ENCODE measurements around the gene TOMM20.

The TOMM20 gene

DNA sequence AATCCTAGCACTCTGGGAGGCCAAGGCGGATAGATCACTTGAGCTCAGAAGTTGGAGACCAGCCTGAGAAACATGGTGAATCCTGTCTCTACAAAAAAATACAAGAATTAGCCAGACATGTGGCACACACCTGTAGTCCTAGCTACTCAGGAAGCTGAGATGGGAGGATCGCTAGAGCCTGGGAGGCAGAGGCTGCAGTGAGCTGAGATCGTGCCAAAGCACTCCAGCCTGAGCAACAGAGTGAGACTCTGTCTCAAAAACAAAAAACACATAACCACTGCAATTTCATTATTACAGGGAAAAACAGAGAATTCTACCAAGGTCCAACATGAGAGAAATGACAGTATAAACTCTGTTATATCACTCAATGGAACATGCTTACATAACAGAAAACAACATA is 4.4 kb upstream of the TOMM20 start:
- no peak for DNase-seq

DNA sequence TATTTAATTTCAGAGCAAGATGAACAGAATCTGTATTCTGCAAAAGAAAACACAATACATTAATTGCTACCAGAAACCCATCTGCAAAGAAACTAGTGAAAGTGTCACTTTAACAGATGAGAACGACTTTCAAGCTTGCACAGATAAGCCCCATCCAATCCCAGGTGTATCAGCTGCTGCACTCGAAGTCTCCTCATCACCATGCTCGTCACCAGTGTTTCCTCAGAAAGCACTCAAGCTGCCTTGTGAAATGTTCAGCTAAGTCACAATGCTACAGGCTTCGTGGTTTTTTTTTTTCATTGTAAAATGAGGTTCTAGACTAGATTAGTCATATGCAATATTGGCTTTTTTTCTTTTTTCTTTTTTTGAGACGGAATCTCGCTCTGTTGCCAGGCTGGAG is 3.3 kb upstream of the TOMM20 start:
- no peak for DNase-seq

DNA sequence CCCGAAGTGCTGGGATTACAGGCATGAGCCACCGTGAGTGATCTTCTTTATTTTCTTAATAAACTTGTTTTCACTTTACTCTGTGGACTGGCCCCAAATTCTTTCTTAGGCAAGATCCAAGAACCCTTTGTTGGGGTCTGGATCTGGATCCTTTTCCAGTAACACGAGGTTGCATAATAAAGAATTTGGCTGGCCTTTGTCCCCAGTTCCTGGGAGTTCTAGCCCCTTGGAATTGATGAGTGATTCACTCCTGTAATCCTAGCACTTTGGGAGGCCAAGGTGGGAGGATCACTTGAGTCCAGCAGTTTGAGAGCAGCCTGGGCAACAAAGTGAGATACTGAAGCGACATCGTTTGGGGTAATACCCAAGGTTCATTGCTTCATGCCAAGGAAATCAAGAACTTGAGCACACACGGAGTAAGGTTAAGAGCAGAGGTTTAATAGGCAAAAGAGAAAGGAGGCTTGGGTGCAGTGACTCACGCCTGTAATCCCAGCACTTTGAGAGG is 2.2 kb upstream of the TOMM20 start:
- no peak for DNase-seq

DNA sequence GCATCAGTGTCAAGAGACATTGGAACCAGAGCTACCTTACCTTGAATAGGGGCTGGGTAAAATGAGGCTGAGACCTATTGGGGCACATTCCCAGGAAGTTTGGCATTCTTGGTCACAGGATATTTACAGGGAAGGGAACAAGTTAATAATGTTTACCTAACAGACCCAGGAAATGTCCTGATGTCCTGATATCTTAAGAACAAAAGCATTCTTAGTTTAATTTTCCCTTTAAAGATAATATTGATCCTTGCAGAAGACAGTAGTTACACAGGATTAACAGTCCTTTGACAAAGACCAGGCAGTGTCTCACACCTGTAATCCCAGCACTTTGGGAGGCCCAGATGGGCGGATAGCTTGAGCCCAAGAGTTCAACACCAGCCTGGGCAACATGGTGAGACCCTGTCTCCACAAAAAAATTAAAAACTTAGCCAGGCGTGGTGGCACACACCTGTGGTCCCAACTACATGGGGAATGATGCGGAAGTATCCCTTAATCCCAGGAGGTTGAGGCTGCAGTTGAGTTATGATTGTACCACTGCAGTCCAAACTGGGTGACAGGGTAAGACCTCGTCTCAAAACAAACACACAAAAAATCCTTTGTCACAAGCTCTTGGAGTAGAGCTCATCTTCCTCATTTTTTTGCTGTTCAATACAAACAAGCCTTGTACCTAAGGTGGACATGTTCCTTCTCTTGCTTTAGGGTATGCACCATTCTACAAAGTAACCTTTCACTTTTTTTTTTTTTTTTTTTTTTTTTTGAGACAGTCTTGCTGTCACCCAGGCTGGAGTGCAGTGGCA is 1.3 kb upstream of the TOMM20 start:
- DNase-seq, result no peak

DNA sequence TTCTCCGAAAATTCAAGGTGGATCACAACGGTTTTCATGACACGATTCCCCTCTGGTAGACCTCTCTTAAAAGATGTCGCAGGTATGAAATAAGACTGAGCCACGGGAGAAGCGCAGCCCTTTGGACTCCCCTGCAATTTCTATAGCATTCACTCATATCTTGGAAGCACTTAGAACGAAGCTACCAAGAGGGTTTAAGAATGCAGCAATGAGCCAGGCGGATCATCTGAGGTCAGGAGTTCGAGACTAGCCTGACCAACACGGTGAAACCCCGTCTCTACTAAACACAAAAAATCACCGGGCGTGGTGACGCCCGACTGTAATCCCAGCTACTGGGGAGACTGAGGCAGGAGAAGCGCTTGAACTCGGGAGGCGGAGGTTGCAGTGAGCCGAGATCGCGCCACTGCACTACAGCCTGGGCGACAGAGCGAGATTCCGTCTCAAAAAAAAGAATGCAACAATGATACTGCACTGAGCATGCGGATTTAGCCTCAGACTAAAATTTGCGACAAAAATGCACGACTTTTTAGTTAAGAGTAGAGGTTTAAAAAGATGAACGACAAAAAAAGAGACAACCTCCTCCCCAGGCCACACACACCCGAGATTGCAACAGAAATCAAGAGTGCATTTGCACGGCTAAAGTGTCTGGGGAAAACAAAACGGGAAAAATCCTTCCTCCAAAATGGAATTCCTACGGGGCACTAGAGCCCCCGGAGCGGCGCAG is 743 bp downstream of the TOMM20 start:
- peak; percentile 48 for DNase-seq

DNA sequence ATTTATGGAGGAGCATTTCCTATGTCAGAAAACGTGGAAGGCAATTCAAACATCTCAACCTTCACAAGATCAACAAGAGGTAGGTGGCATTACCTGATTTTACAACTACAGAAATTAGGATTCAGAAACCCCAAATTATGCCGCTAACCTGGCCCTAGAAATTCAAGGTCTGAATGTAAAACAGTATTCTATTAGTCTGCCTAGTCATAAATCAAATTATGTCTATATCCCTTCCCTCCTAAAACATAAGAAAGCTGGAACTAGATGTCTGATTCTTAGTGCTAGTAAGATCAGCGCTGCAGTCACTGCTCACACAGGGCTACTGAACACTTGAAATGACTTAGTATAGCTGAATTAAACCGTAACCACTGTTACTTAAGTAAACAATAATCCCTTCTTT is 1.4 kb downstream of the TOMM20 start:
- no peak for DNase-seq

DNA sequence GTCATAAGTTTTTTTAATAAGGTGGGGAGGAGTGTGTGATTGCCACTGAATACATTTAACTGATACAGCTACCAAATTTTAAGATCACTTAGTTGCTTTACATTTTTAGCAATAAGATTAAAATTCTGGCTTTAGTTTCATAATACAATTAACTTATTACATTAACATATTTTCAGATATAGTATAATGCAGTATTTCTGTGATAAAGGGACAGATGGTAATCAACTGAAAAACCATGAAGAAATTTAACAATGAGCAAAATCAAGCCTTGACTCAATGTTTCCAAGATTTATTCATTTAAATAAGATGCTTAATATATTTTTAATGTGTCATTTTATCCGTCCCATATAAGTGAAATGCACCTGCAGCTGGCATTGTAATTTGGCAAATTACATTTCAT is 4.0 kb downstream of the TOMM20 start:
- DNase-seq, result no peak

DNA sequence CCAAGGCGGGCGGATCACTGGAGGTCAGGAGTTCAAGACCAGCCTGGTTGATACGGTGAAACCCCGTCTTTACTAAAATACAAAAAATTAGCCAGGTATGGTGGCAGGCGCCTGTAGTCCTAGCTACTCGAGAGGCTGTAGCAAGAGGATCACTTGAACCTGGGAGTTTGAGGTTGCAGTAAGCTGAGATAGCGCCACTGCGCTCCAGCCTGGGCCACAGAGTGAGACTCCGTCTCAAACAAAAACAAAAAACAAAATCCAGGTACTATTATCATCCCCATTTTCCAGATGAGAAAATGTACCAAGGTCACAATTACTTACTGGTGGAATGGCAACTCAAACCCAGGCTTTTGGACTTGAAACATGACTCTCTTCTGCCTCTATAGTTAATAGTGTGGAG is 4.5 kb downstream of the TOMM20 start:
- no peak for DNase-seq

DNA sequence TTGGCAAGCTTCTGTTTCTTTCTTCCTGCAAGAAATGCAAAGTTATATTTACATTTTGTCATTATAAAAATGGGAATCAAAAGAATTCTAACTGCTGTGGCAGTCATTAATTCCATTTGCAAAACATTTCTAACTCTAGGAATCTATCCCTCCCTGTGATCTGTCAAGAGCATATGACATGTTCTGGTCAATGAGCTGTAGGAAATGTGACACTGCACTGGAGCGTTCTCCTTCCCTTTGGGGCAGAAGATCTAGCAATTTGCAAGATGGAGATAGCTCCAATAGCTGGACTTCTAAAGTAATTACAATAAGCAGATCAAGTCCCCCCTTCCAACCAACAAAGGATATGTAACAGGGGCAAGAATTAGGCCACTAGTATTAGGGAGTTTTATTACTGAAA is 6.3 kb downstream of the TOMM20 start:
- DNase-seq, result no peak

DNA sequence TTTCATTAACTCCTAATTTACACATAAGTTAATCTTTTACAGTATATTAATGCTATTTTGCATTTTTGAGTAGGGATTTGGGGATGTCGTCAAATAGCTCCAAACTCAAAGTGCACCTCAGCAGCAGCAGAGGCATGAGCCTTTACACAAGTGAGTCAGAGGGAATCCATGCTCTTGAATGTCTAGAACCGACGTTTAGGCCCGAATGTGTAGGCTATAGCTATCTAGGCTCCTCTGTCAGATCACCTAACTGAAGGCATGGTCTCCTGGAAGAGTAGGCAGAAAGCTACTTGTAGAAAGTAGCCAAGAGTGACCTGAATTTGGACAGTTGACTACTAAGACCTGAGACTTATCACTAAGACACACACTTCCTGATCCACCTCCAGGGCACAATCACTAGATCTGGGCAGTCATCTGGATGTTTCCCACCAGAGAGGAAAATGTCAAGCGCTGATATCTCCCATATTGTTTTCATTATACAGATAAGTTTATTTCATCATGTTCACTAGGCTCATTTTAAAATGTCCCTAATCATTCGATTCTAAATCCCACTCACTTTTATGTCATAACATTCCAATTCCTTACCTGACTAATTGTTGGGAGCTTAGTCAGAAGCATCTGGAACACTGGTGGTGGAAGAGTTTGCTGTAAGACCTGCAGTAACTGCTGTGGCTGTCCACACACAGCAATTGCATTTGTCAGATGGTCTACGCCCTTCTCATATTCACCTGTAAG is 15.3 kb downstream of the TOMM20 start:
- no peak for DNase-seq

DNA sequence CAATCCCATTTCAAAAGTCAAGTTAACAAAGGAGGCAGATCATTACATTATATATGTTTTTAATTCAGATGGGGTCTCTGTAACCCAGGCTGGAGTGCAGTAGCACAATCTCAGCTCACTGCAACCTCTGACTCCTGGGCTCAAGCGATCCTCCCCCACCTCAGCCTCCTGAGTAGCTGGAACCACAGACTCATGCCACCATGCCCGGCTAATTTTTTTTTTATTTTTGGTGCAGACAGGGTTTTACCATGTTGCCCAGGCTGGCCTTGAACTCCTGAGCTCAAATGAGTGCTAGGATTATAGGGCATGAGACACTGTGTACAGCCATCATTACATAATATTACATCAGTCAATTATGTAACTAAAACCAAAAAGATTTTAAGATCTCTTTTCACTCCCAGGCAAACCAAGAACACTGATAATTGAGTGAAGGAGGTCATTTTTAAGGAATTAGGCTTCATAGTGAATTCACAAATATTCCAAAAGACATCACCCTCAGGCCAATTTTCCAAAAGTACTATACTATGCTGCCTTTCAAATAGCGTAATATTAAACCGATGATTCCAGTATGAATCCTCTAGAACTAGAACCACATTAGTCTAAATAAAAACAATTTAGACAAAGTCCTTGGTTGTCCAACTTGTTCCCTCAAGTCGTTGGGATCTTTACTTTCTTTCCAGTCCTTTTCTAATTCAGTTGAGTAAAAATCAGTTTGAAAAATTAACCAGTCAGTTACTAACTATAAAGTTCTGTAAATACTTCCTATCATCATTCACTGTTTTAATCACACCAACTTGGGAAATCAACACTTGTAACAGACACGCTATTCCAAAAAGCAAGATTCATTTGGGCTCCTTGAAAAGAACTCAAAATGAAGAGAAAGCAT is 16.1 kb downstream of the TOMM20 start:
- no peak for DNase-seq

DNA sequence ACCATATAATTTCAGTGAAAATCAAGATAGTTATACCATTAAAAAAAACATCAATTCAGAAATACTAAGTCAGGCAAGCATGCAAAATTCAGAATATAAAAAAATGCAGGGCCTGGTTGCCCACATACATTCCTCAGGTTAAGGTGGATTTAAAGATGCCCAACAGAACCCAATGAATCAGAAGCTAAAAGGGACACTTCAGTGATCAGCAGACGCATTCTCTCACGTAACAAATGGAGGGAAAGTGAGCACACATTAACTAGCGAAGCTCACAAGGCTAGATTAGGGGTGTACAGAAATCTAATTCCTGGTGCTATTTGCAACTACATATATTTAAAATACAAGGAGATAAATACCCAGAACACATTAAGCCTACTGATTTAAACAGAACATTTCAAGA is 17.5 kb downstream of the TOMM20 start:
- no peak for DNase-seq

DNA sequence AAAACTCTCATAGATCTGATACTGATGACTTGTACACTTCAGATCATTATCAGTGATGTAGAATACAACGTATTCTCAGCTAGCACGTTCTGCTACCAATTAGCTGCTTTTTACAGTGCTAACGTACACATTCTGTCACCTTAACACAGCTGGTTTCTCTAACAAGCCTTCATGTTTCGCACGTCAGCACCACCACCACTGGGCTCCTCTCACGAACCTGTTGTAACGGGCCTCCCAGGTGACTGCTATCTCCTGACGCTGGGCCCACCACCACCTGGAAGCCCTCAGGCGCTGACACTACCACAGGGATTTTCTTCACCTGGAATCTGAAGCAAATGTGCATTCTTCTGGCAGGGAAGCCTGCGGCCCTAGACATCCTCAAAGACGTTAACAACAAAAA is 19.8 kb downstream of the TOMM20 start:
- no peak for DNase-seq

DNA sequence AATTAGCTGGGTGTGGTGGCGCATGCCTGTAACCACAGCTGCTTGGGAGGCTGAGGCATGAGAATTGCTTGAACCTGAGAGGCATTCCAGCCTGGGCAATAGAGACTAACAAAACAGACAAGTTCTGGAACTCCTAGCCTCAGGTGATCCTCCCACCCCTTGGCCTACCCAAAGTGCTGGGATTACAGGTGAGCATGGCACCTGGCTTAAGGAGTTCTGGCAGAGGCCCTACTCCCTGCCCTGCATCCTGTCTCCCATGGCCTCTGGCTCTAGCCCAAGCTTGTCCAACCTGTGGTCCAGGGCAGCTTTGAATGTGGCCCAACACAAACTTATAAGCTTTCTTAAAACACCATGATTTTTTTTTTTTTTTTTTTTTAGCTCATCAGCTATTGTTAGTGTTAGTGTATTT is 20.4 kb downstream of the TOMM20 start:
- DNase-seq, result no peak

DNA sequence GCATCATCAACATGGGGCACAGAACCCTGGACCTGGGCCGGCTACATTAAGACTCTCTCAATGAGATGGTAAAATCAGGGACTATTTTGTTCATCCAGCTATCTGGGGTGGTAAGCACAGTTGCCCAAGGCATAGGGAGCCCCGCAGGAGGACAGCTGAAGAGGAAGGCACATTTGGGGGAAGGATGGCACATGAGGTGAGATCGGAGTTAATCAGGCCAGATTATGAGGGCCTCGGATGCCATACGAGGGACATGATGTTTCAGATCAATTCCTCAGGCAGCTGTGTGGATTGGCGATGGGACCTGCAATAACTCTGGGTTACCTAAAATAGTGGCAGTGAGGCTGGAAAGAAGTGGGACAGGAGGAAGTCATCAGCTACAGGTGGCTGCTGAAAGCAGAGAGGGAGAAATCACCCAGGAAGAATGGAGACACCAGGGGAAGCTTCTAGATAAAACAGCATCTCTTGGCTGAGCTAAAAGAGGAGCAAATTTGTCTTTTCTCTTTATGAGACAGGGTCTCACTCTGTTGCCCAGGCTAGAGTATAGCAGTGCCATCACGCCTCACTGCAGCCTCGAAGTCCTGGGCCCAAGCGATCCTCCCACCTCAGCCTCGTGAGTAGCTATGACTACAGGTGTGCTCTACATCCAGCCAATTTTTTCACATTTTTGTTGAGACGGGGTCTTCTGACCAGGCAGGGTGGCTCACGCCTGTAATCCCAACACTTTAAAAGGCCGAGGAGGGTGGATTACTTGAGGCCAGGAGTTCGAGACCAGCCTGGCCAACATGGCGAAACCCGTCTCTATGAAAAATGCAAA is 21.1 kb downstream of the TOMM20 start:
- no peak for DNase-seq

DNA sequence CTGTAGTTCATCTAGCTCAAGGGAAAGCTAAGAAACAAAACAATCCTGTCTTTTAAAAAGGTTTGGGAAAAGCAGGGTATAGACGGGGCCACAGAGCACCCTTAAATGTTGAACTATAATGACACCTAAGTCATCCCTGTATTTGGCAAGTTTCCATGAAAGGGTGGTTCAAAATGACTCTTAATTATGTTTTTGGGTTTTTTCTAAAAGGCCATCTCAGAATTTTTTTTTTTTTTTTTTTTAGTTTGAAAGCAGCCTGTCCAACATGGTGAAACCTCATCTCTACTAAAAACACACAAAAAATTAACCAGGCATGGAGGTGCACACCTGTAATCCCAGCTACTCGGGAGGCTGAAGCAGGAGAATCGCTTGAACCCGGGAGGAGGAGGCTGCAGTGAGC is 22.2 kb downstream of the TOMM20 start:
- no peak for DNase-seq

DNA sequence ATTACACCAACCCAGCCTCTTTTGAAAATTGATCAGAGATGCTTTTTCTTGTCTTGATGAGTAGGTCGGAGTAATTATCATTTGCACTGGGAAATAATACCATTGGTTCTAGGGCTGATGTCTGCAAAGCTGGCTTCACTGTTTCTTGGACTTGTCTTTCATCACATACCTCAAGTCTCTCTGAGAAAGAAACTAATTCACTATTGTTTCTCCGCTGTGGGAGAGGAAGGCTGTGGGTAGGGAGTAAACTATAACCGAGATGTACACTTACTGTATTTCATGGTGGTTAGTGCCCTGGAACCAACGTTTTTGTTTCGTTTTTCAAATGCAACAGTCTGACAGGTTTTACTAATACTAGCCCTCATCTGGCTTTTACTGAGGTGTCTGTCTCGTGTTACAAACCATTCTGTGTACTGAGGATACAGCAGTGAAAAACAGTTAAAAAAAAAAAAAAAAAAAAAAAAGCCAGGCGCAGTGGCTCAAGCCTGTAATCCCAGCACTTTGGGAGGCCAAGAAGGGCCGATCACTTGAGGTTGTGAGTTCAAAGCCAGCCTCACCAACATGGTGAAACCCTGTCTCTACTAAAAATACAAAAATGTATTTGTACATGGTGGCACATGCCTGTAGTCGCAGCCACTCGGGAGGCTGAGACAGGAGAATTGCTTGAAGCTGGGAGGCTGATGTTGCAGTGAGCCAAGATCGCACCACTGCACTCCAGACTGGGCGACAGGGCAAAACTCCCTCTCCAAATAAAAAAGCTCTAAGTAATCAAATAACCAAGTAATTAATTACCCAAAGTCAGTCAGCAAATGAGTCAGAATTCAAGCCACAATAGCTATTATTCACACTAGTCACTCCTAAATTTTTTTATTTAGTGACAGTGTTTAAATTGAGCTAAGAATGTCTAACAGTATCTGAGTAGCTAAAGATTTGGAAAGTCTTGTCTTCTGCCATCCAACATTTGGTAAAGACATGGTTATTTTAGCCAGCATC is 23.3 kb downstream of the TOMM20 start:
- no peak for DNase-seq

DNA sequence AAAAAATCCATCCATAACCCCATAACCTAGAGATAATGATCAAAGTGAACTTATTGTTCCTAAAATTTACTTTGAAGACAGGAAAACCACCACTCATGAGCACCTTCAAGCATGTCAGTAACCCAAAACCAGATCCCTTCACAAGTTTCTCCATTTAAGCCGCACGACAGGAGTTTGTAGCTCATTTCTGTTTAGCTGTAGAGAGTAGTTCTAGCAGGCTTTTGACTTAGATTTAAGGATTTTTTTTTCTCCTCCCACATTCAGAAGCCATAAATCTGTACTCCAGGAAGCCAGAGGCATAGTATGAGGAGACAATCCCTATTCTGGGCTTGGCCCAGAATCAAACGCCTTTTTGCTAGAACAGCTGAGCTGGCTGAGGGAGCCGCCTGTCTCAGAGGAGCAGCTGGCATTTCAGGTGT is 25.6 kb downstream of the TOMM20 start:
- DNase-seq, result no peak

DNA sequence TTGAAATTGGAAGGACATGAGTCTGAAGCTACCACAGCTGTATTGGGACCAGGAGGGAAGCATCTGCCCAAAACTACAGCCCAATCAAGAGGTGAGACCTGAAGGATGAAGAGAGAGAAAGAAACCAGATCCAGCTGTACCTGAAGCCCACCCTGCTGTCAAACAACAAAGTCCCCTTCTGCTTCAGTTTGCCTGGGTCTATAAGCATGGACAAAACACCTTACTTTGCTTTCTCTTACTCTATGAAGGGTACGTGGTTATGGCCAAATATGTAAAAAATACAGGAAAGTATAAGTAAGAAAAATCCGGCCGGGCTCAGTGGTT is 26.4 kb downstream of the TOMM20 start:
- DNase-seq, result no peak

DNA sequence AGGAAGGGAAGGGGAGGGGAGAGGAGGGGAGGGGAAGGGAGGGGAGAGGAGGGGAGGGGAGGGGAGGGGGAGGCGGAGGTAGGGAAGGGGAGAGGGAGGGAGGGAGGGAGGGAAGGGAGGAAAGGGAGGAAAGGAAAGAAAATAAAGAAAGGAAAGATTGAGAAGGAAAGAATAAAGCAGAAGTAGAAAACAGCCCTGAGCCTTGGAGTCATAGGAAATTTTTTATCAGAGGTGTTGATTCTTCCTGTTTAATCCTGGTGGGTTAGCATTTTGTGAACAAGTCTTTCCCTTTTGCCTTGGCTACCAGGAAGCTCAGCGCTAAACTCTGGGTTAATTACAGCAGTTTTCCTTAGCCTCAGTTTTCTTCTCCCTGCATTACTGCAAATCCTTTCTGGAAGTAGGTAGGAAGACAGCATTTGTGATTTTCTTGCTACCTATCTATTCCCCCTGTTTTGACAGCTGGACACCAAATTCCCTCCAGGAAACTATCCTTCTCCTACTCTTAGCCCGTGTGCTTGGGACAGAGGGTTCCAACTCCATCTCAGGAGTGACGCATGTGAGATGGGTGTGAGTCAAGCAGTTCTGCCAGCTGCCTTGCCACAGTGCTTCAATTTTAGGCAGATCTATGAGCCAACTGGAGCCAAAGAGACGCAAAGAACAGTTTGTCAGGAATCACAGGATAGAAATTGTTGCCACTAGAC is 26.9 kb downstream of the TOMM20 start:
- no peak for DNase-seq

Measured in eye (tissue), 1 donor.